Ecto neural progenitor cell (in vitro differentiated cells): ENCODE data around the gene CRACR2A.

Experiments used
- DNase-seq: peaks from one replicate; pipeline ENCODE4 v3.0.0-alpha.2; 2018; ENCODE audit warnings: low spot score

Gene CRACR2A

GRCh38 chr12:3684449-3685051 is 68.4 kb downstream of the CRACR2A start:
- DNase-seq: no peak

GRCh38 chr12:3683670-3684069 is 69.2 kb downstream of the CRACR2A start:
- no peak for DNase-seq

- no peak for DNase-seq
These were observed 71.3 kb downstream of the CRACR2A start for GRCh38 chr12:3681595-3682061.

- DNase-seq: peak; percentile 47
These were observed 71.9 kb downstream of the CRACR2A start for GRCh38 chr12:3680919-3681594.

GRCh38 chr12:3679831-3680230 is 73.1 kb downstream of the CRACR2A start:
- no peak for DNase-seq

- DNase-seq: no peak
These were observed 75.3 kb downstream of the CRACR2A start for GRCh38 chr12:3677609-3678008.

GRCh38 chr12:3673981-3674708 is 78.8 kb downstream of the CRACR2A start:
- DNase-seq: no peak

GRCh38 chr12:3672113-3672509 is 80.8 kb downstream of the CRACR2A start:
- no peak for DNase-seq

- DNase-seq: no peak
These were observed 81.4 kb downstream of the CRACR2A start for GRCh38 chr12:3671330-3672112.

- DNase-seq: peak; percentile 42
These were observed 82.8 kb downstream of the CRACR2A start for GRCh38 chr12:3670083-3670620.

- DNase-seq: peak; percentile 41
These were observed 83.3 kb downstream of the CRACR2A start for GRCh38 chr12:3669594-3669993.

- DNase-seq: no peak
These were observed 84.3 kb downstream of the CRACR2A start for GRCh38 chr12:3668479-3669165.

GRCh38 chr12:3667485-3667884 is 85.4 kb downstream of the CRACR2A start:
- no peak for DNase-seq

- no peak for DNase-seq
These were observed 86.5 kb downstream of the CRACR2A start for GRCh38 chr12:3666441-3666840.

GRCh38 chr12:3662521-3662921 is 90.4 kb downstream of the CRACR2A start:
- DNase-seq: no peak

GRCh38 chr12:3661028-3661427 is 91.9 kb downstream of the CRACR2A start:
- DNase-seq: no peak

GRCh38 chr12:3658327-3659163 is 94.4 kb downstream of the CRACR2A start:
- DNase-seq: peak; percentile 76

GRCh38 chr12:3656946-3657622 is 95.8 kb downstream of the CRACR2A start:
- no peak for DNase-seq

GRCh38 chr12:3655328-3655900 is 97.5 kb downstream of the CRACR2A start:
- peak; percentile 67 for DNase-seq
